Body of pancreas (tissue), 4 donors: Measurements from ENCODE around the gene FAM193B.

Experiments
- CTCF ChIP-seq, 7 experiments: fragments of 450-650 bp in 4 of 7; fragments of 200-600 bp in 3 of 7; sonication (generic) in 3 of 7; IDR thresholded peaks; one replicate each; pipeline ENCODE4 v1.5.1; 2016 to 2019; ENCODE audit warnings: antibody characterized with exemption in 7 of 7
- POLR2A ChIP-seq, 3 donors: fragments of 450-650 bp; IDR thresholded peaks; one replicate each; pipeline ENCODE4 v1.6.1; 2016; ENCODE audit warnings: antibody characterized with exemption in 3 of 3, mild to moderate bottlenecking in 2 of 3

GRCh38 chr5:177527595-177527994 is 26.8 kb downstream of the FAM193B start:
- no peak for TF ChIP-seq CTCF (IDR thresholded peaks at IDR 0.05)
- no peak for TF ChIP-seq POLR2A (IDR thresholded peaks at IDR 0.05)
